Ramos (cell line): Measurements from ENCODE around the gene LSM6.

Experiments
- in situ Hi-C: fragments of 300-500 bp; cut with MboI; formaldehyde crosslinking; loops from one replicate; pipeline ENCODE4 v1.14.3; 2022; ENCODE audit warnings: low sequenced_read_pairs; ENCODE audit not compliant: unreplicated experiment

The LSM6 gene

DNA sequence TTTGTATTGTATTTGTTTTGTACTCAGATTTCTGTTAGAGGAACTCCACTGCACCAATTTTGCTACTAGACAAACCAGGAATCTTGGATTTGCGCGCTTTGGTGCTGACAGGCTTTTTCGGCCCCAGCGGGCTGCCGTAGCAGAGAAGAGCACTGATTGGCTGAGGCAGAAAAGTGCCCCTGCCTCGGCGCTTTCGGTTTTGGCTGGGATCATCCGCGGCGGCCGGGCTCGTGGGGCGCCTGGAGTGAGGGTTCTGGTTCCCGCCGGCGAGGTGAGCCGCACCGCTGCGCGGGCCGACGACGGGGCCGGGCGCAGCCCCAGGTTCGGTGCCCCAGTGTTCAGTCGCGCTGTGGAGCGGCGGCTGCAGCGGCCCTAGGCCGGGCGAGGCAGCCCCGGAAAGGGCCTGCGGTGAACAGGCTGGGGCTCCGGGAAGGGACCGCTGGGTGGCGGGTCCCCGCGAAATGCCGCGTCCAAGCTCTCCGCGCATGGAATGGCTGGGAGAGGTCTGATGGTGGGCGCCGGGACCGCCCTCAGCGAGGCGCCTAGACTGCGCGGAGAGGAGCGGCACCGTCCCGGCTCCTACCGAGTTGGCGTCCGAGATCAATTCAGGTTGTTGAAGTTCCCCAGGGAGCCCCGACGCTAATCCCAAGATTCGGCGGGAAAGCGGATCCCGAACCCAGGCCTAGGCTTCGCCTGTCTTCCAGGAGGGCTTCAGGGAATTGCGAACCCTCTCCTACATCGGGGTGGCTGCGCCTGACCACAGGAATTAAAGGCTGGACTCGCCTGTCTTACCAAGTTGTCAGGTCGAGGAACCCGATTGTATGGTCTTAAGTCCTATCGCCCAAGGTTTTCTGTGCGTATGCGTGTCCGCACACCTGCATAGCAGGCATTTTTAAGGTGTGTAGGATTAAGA lies at the start of gene LSM6:
Gene LSM6 (plus strand): TSS at position 178 of the 913 bp plus-strand sequence. CDS start 7,204 bp downstream, outside the sequence.
- in situ Hi-C loops = no loop called here

DNA sequence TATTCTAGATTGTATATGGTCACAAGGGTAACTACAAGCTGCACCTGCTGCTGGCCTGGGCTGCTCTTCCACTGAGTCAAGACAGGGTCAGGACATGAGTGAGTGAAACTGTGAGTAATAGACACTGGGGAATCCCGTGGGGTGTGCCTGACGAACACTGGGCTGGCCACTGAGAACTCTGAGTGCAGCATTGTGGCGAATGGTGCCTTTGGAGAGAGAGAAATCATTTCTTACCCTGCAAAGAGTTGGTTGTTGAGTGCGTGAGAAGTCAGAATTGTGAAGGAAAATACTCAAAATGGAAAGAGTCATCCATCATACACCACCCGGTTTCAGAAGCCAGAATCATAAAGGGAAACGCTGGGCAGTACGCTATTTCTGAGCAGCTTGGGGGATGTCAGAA lies 43.1 kb upstream of the LSM6 start:
- in situ Hi-C loops = no loop called here

DNA sequence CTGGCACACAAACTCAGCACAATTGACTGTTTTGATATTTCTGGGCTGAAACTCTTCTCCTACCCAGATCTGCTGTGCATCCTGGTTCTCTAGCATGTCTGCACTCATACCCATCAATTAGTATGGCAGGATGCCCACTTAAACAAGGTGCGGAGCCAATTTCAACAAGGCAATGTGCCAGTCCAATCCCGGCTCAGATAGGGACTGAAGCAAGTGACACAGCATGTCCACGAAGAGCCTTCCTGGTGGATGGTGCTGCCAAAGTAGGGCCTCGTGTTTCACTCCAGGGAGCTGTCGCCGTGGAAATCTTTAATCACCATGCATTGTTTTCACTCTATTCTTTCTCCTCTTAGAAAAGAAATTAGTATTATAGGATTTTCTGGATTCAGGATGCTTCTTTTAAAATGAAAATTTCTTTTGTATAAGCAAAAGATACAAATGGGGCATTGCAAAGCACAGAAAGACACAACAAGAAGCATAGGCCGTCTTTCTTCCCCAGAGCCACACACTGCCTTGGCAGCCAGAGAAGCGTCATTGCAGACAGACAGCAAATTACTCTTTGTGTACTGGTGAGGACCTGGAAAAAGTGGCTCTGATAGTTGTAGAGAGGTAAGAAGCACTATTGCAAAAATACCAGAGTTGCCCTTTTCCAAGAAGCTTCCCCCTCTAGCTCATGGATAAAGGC lies 40.6 kb upstream of the LSM6 start:
- in situ Hi-C loops = no loop called here

DNA sequence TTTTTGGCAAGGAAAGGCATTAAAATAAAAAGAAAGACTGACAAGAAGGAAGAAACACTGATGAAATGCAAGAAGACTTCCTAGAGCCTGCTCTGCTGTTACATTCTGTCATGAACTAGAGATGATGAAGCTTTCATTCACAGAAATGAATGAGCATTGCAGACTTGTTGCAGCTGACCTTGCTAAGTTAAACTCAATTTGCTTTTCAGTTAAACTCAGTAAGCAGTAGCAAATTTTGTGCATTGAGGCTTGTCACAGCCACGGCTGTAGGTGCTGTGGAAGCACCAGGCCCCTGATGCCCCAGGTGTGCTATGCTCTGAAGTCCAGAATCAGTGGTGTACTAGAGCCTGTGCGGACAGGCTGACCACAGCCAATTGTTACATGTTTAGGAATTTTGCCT lies 39.6 kb upstream of the LSM6 start:
- in situ Hi-C loops = no loop called here

DNA sequence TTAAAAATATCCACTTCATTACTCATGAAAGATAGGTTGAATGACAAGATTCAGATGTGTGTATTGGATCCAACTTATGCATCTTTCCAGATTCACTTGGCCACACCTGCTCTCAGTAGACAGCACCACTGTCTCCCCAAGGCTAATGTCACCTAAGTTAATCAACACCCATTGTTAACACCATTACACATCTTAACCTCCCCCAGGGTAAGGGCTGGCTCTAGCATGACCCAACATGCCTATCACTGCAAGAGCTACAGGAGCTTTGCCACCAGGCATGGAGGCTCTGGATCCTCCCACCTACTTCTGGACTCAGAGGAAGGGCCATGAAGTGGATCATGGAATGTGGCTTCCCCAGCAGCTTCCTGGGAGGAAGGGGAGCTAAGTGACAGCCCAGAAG lies 32.8 kb upstream of the LSM6 start:
- in situ Hi-C loops = no loop called here

DNA sequence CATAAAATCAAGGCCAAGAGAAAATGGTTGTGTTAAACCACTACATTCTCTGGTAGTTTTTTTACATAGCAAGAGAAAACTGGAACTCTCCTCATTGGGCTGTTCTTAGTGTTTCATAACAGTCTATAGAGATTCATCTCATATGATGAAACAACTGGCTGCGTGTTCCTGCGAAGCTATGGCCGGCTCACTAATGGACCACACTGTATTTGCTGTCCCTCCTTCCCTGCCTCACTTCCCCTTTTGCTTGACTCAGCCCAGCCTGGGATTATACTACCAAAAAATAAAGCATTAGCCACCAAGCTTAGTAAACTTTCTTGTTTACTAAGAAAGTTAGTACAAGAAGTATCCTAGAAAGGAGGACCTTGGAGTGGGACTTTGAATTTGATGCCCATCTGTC lies 31.6 kb upstream of the LSM6 start:
- in situ Hi-C loops = no loop called here

DNA sequence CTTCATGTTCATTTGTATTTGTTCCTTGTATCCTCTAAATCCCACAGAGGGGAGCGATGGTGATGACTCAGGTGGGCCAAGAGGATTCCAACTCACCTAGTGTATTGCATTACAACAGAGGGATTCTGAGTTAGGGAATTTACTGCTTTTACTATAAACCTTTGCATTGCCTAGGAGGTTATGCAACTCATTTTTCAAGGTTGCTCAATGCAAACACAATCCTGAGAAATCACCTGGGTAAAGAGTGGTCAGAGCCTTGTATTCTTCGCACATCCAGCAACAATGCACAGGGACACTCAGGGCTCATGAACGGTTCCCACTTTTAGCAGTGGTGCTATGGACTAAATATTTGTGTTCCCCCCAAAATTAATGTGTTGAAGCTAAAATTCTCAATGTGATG lies 28.6 kb upstream of the LSM6 start:
- in situ Hi-C loops = no loop called here

DNA sequence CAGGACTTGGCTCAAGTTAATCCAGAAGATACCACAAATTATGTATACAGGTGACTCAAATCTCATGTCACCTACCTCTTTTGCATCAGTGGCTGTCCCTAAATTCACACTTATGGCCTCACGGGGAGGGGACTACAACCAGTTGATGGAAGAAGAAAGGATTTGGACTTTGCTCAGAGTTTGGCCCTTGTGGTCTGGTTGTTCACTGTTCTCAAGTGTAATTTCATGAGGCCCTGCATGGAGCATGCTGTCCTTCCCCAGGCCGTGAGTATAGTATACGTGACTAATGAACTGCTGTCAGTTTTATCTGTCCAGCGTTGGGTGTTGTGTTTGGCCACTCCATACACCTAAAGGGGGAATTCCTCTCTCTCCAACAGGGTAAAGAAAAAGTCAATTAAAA lies 27.5 kb upstream of the LSM6 start:
- in situ Hi-C loops = no loop called here

DNA sequence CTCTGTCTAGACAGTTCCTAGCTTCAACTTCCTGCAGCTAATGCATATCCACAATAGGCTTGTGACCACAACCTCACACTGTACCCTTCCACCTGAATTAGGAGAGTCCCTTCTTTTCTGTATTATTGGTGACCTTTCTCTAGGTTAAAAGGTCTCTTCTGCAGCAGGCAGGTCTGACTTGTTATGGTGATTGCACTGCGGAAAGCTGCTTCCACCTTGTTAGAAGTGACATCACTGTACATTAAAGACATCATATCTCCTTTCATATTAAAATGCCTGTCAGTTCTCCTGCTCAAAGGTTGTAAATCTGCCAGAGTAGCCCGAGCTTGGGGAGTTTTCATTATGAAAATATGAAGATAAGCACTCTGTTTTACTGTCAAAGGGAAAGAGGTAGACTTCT lies 21.5 kb upstream of the LSM6 start:
- in situ Hi-C loops = no loop called here

DNA sequence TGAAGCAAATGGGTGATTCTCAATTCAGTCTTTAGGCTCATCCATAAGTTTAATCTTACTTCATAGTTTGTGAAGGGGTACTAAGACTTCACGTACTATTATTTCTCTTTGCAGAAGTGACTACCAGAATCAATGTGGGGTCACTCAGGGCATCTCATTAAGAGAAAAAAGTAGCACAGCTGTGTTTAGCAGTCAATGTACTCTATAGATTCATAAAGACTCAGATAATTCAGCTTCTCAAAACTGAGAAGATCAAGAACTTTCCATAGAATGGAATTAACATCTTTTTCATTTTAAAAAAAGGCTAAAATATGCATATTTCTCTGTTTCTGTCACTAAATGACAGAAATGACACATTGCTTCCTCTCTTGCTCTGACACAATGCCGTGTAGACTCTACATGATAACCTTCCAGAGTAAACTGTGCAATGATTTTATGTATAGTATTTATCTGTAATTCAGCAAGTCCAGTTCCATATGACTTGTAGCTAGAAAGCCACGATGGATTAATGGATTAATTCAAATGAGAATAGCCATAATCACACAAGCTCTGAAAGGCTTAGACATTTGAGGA lies 20.3 kb upstream of the LSM6 start:
- in situ Hi-C loops = no loop called here

DNA sequence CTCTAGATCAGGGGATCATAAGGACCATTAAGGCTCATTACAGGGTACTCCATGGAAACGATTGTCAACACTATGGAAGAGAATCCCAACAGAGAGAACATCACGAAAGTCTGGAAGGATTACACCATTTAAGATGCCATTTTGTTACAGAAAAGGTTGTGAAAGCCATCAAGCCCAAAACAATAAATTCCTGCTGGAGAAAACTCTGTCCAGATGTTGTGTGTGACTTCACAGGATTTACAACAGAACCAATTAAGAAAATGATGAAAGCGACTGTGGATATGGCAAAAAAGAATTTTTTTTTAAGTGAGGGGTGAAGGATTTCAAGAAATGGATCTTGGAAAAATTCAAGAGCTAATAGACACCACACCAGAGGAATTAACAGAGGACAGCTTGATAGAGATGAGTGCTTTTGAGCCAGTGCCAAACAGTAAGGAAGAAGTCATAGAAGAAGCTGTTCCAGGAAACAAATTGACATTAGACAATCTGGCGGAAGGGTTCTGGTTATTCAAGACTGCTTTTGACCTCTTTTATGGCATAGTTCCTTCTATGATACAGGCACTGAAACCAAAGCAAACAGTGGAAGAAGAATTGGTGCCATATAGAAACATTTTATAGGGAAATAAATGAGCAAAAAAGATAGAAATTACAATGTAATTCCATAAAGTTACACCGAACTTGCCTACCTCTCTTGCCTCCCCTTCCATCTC lies 17.3 kb upstream of the LSM6 start:
- in situ Hi-C loops = no loop called here

DNA sequence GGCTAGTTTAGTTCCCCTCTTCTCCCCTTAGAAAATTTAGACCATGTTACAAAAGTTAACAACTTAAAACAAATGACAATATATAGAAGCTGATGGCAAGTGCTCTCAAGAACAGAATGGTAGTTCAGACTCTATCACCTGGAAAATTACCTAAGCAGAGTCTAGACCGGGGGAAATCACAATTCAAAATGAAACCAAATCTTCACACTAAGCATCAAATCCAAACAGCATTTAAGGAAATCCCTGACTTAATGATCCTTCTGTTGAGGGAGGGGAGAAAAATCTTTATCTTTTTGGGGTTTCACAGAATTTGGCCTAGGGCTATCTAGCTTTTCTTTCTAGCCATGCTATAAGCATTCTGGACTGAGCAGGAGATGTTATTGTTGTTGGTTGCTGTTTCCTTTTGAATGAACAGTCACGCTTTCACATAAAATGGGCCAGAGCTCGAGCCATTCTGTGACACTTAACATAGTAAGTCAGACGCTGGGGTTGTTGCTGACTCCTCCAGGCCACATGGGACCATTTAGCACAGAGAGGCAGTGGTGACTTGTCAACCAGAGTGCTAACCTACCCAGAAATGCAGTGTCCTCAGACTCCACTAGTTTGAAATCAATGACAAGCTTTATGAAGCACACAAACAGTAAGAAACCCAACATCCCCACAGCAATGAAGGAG lies 16.0 kb upstream of the LSM6 start:
- in situ Hi-C loops = no loop called here

DNA sequence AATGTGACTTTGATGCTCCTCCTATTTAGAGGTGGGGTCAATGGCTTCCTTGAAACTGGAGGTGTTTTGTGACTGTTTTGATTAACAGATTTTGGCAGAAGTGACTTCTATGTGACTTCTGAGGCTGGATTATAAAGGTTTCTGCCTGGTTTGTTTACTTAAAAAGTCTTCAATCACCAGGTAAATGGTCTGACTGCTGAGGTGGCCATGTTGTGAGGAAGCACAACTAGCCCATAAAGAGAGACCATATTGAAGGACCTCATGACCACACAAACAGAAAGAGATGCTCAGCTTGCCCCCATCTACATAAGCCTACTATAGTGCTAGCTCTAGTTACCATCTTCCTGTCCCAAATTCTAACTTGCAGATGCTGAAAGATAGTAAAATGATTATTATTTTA lies 14.3 kb upstream of the LSM6 start:
- in situ Hi-C loops = no loop called here

DNA sequence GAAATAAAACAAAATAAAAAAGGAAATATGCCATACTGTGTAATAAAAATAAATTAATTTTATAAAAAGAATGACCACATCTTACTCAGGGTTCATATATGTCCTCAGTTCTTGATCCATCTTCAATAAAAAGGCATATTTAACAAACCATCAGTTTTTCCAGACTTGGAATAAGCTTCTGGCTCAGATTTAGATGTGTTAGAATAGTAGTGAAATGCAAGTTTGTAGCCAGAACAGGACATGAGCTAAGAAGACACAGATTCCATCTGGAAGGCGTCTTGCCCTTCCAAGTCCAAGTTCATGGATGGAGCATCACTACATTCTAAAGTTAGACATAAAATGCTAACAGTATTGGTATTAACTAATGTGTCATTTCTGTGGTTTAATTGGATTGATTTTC lies 10.3 kb upstream of the LSM6 start:
- in situ Hi-C loops = no loop called here

DNA sequence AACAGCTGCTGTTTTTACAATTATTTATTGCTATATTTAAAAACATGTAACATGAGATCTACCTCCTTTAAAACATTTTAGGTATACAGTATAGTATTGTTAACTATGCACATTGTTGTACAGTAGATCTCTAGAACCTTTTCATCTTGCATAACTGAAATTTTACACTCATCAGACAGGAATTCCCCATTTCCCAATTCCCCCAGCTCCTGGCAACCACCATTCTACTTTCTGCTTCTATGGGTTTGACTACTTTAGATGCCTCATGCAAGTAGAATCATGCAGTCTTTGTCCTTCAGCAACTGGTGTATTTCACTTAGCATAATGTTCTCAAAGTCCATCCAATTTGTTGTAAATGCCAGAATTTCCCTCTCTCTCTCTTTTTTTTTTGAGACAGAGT lies 9.7 kb upstream of the LSM6 start:
- in situ Hi-C loops = no loop called here

DNA sequence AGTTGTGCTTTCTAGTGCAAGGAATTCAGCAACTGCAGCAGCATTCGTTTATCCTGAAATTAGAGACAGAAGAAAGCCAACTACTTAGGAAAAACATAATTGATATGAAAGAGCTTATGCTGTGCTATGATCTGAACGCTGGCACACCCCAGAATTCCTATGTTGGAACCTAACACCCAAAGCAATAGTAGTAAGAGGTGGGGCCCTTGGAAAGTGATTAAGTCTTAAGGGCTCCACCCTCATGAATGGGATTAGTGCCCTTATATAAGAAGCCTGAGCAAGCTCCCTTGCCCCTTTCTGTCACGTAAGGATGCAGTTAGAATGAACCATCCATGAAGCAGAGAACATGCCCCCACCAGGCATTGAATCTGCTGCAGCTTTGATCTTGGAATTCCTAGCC lies 5.4 kb upstream of the LSM6 start:
- in situ Hi-C loops = no loop called here

DNA sequence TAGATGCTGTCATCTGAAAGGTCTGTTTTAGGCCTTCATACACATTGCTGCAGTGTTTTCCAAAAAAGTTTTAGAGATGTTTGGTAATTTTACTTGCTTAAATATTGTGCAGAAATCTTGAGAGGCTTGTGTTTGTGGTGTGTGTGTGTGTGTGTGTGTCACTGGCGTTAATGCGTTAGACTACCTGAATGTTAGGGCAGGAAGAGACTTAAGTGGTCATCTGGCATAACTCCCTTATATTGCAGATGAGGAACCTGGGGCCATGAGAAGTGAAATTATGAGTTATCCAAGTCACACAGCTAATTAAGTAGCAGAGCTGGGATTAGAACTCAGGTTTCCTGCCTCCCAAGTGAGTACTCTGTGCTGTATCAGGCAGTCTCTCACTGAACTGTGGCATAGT lies 1.4 kb downstream of the LSM6 start:
- in situ Hi-C loops = no loop called here

DNA sequence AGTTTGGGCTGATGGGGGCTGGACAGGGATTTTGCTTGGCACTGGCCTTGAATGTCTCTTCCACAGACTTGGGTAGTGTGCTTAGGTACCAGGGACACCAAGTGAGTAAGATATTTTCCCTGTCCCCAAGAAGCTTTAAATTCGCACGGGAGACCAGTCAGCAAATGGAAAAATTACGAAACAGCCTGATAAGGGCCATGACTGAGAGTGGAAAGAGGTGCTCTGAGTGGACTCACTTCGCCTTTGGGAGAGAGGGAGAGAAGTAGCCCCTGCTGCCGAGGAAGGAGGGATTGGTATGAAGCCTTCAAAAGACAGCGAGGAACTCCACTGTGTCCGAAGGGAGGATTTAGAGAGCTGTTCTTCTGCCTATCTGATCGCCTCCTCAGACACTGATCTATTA lies 2.6 kb downstream of the LSM6 start:
- in situ Hi-C loops = no loop called here

DNA sequence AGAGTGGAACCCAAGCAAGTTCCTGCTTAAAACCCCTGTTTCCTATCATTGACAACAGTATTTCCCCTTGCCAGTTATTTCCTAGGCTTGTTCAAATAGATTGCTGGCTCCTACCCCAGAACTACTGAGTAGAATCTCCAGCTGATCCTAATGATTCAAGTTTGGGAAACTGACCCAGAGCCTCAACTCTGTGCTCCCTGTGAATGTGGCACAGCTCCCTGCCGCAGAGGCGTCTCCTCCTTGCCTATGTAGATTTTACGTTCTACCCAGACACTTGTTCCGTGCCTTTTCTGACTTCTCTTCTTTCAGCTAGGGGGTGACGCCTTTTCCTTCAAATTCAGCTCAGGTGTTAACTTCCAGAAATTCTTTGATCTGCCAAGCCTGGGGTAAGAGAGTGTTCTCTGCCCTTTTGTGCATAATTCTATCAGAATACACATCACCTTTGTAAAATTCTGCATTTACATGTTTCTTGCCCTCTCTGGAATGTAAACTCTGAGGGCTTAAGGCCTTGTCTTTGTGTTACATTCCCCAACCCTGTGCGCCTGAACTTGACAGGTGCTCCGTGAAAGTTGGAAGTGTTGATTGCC lies 4.4 kb downstream of the LSM6 start:
- in situ Hi-C loops = no loop called here

DNA sequence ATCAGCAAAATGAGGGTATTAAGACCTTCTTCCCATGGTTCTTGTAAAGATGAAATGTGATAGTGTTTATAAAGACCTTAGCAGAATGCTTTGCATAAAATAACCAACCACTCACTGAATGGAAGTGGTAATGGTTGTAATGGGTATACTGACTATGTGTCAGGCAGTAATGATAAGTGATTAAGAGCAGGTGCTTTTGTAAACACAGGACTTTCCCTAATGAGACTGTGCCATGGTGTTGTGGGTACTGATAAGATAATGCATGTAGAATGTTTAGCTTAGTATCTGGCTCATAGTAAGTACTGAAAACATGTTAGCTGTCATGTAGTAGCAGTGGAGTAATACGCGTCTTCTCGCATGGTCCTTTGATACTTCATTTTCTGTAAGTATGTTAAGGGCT lies 6.9 kb downstream of the LSM6 start:
- in situ Hi-C loops = no loop called here
